ENCODE measurements around the gene SYTL4. TPM values are rescaled to one million over a fixed set of nuclear protein-coding genes. Genes with fewer than 3 reads are reported as not detected.

Gene SYTL4
- 2.5 and 14.3 TPM in 2 replicates for total RNA-seq

GRCh38 chrX:100731441-100732281 lies at the start of gene SYTL4:
SYTL4 (minus strand) TSS chrX:100732121; CDS start chrX:100702037, 30,084 bp downstream.

GRCh38 chrX:100643956-100644860 lies 87.7 kb downstream of the SYTL4 start, which contains the start of gene SRPX2:
SRPX2 (plus strand) TSS chrX:100644199; CDS start chrX:100646323, 2,124 bp downstream.

GRCh38 chrX:100636321-100636991 lies 95.5 kb downstream of the SYTL4 start, which contains the start of gene TSPAN6:
TSPAN6 (minus strand) TSS chrX:100636806; CDS start chrX:100636694, 112 bp downstream.

Other genes starting within 250 kb of the SYTL4 start
- gene TNMD, start 147.2 kb downstream of the SYTL4 start, total RNA-seq = not detected in 2 replicates
- gene TSPAN6, start 95.3 kb downstream of the SYTL4 start, total RNA-seq = 31.8 and 31.9 TPM in 2 replicates
- gene SRPX2, start 87.9 kb downstream of the SYTL4 start, total RNA-seq = 26.0 and 36.9 TPM in 2 replicates
- gene CSTF2, start 88.3 kb upstream of the SYTL4 start, total RNA-seq = 8.7 and 9.4 TPM in 2 replicates
- 0.17 TPM in 1 of 2 replicates, not detected in the other for gene NOX1, start 142.2 kb upstream of the SYTL4 start, total RNA-seq
- 0.16 TPM in 1 of 2 replicates, not detected in the other for gene XKRX, start 196.8 kb upstream of the SYTL4 start, total RNA-seq
- gene ARL13A, start 237.6 kb upstream of the SYTL4 start, total RNA-seq = not detected in 2 replicates